ENCODE data around the gene TRAF5.
"Not testable (repeated sequence)": the region's sequence is repeated elsewhere in the genome, so short reads cannot be mapped to it uniquely, and the experiment has no call there.

The TRAF5 gene

DNA sequence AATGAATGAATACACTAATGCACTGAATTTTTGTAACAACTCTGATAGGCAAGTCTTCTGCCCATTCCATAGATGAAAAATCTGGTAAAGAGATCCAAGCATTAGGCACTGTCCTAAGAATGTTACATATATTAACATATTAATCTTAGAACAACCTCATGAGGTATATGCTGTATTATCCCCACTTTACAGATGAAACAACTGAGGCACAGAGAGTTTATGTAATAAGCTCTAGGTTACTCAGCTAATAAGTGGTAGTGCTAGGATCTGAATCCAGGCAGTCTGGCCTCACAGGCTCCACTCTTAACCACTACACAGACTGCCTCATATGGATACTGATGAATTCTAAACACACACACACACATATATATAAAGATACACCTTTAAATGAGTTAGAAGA lies 52.8 kb downstream of the TRAF5 start:
- no peak for DNase-seq

DNA sequence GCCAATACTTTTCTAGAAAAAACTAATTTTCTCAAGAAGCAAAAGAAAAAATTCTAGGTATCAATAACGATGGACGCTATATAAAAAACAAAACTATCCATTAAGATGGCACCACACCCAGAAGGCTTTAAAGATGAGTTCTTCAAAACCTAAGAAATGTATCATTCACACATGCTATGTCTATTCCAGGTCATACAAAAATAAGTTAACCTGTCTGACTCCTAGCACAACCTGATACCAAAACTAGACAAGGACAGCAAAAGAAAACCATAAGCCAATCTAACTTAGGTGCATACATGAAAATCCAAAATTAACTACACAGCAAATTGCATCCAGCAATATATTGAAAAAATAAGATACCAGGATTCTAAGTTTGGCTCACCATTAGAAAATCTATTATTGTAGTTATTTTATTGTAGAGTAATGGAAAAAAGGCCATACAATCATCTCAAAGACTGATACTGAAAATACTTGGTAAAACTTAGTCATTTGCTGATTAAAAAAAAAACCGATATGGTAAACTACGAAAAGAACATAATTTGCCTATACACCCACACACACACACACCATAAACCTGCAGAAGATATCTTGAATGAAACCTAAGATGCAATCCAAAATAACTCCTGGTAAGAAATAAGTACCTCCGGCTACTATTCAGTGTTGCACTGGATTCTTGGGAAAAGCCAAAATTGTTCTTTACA lies 55.0 kb downstream of the TRAF5 start:
- no peak for DNase-seq

DNA sequence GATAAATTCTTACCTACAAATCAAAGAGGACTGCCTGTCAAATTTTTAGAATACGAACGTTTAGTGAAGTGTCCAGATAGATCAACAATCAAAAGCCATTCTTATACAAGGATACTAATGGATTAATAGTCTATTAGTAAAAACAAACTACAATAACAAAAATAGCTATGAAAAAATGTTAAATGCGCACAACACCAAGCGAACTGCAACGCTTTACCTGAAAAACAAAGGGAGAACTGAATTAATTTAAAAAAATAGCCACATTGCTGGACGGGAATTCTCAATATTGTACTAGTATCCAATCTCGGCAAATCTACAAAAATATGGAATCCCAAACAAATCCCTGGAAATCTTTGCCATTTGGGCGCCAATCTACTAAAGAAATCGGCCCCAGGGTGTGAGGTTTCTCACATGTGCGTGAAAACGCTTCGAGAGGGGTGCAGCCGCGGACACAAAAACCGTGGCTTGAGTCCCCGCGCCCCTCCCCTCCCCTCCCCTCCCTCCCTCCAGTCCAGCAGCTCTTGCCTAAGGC lies 55.6 kb downstream of the TRAF5 start:
- no peak for DNase-seq

DNA sequence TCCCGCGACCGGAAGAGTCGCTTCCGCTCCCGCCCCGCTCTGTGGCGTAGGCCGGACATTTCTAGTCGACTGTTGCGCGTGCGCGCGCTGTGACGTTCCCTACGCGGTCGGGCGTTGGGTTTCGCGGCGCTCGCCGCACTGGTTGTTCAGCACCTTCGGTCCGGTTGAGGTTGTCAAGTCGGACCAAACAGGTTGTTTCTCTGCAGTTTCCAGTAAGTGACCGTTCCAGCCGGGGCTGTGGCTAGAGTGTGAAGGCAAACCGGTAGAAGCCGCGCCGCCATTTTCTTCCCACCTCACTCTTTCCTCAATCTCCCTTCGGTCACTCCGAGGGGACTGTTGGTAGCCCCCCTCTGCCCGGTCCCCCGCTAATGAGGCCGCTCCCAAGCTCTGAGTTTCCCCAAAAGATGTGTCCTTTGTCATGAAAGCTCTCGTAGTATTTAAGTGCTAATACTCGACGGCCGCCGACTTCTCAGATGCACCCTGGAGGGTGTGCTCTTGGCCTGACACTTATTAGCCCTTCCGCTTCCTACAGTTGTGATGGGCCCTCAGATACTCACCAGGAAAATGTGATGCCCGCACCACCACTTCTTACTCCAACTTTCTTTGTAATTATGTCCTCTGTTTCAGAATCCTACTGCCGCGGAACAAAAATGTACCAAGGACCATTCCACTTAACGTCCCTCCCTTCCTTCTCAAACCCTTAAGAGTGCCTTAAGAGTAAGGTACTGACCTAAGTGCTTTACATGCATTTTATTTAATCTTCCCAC lies 56.3 kb downstream of the TRAF5 start:
- peak; percentile 31 for DNase-seq

DNA sequence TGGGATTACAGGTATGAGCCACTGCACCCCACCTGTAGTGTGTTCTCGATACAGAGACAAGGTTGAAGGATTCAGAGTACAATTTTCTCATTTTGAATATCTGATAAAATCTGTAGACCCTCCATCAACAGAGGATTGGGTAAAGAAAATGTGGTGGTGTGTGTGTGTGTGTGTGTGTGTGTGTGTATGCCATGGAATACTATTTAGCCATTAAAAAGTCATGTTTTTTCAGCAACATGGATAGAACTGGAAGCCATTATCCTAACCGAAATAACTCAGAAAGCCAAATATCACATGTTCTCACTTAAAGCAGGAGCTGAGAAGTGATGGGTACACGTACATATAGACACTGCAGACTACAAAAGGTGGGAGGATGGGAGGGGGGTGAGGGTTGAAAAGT lies 57.9 kb downstream of the TRAF5 start:
- DNase-seq = no peak

DNA sequence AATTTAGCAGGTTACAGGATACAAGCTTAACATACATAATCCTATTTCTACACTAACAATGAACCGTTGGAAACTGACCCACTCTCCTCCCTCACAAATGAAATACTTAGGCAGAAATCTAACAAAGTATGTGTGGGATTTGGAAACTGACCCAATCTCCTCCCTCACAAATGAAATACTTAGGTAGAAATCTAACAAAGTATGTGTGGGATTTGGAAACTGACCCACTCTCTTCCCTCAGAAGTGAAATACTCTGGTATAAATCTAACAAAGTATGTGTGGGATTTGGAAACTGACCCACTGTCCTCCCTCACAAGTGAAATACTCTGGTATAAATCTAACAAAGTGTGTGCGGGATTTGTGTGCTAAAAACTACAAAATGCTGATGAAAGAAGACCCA lies 60.3 kb downstream of the TRAF5 start:
- no peak for DNase-seq

DNA sequence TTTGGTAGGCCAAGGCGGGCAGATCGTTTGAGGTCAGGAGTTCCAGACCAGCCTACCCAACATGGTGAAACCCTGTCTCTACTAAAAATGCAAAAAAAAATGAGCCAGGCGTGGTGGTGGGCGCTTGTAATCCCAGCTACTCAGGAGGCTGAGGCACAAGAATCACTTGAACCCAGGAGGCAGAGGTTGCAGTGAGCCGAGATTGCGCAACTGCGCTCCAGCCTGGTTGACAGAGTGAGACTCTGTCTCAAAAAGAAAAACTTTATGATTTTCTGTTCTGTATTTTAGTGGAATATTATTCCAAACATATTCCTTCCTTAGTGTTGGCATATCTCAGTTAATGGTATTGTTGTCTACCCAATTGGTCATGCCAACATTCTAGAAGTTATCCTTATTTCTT lies 64.2 kb downstream of the TRAF5 start:
- not testable (repeated sequence) for DNase-seq

DNA sequence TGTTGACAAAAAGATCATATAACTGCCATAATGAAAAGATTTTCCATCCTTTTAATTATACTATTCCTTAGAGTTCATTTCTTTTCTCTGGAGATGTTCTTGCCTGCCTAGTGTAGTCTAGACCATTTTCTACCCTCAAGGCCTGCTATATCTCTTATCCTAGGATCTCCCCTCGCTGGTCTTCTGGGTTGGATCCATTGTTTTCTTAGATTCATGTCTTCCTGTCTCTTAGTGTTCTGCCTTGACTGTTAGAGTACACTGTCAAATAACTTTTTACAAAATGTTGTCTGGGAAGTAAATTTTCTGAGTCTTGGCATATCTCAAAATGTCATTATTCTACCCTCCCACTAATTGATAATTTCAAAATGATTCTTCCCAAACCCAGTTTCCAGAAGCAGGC lies 66.6 kb downstream of the TRAF5 start:
- no peak for DNase-seq

DNA sequence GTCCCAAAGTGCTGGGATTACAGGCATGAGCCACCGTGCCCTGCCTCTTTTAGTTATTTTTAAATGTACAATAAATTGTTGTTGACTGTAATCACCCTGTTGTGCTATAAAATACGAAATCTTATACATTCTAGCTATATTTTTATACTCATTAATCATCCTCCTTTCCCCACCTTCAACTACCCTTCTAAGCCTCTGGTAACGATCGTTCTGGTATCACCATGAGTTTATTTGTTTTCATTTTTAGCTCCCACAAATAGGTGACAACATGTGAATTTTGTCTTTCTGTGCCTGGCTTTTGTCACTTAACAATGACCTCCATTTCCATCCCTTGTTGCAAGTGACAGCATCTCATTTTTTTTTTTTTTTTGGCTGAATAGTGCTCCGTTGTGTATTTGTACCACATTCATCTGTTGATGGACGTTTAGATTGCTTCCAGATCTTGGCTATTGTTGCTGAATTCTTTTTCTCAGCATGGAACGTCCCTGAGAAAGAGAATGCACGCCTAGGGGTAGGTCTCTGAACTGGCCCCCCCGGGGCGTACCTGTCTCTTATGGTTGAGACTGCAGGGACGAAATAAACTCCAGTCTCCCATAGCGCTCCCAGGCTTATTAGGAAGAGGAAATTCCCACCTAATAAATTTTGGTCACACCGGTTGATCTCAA lies 71.8 kb downstream of the TRAF5 start:
- not testable (repeated sequence) for DNase-seq

DNA sequence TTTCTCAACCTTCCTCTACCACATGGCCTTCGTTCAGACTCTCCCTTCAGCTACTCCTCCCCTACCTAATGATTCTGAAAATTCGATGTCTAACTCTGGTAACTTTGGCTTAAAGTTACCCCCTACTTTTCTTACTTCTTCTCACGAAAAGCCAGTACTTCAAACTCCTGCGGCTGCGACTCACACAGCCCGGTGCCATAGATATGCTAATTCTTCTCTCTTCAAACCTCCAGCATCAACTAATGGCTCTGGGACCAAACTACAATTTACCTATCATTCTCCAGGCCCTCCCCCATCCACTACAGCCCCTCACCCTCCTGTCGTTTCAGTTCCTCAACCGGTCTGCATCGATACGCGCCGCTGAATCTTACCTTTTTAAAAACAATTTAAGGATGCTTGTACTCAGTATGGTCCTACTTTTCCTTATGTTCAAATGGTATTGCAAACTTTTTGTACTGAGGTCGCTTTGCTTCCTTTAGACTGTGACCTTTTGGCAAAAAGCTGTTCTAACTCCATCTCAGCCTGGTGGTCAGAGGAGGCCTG lies 73.3 kb downstream of the TRAF5 start:
- not testable (repeated sequence) for DNase-seq

DNA sequence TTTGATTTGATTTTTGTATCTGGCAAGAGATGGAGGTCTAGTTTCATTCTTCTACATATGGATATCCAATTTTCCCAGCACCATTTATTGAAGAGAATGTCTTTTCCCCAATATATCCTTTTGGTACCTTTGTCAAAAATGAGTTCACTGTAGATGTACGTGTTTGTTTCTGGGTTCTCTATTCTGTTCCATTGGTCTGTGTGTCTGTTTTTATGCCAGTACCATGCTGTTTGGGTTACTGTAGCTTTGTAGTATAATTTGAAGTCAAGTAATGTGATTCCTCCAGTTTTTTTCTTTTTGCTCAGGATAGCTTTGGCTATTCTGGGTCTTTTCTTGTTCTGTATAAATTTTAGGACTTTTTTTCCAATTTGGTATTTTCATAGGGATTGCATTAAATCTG lies 75.1 kb downstream of the TRAF5 start:
- DNase-seq = not testable (repeated sequence)

DNA sequence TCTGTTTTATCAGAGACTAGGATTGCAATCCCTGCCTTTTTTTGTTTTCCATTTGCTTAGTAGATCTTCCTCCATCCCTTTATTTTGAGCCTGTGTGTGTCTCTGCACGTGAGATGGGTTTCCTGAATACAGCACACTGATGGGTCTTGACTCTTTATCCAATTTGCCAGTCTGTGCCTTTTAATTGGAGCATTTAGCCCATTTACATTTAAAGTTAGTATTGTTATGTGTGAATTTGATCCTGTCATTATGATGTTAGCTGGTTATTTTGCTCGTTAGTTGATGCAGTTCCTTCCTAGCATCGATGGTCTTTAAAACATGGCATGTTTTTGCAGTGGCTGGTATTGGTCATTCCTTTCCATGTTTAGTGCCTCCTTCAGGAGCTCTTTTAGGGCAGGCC lies 79.5 kb downstream of the TRAF5 start:
- DNase-seq = not testable (repeated sequence)

DNA sequence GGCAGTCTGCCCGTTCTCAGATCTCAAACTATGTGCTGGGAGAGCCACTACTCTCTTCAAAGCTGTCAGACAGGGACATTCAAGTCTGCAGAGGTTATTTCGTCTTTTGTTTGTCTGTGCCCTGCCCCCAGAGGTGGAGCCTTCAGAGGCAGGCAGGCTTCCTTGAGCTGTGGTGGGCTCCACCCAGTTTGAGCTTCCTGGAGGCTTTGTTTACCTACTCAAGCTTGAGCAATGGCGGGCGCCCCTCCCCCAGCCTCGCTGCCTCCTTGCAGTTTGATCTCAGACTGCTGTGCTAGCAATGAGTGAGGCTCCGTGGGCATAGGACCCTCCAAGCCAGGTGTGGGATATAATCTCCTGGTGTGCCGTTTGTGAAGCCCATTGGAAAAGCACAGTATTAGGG lies 81.1 kb downstream of the TRAF5 start:
- DNase-seq = not testable (repeated sequence)

DNA sequence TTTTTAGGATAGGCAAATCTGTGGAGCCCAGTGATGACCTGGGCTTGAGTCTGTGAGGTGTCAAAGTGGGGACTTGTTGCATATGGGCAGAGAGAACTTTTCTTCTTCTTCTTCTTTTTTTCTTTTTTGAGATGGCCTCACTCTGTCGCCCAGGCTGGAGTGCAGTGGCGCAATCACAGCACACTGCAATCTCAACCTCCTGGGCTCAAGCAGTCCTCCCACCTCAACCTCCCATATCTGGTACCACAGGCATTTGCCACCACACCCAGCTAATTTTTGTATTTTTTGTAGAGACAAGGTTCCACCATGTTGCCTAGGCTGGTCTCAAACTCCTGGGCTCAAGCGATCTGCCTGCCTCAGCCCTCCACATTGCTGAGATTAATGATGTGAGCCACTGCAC lies 85.0 kb downstream of the TRAF5 start:
- no peak for DNase-seq

DNA sequence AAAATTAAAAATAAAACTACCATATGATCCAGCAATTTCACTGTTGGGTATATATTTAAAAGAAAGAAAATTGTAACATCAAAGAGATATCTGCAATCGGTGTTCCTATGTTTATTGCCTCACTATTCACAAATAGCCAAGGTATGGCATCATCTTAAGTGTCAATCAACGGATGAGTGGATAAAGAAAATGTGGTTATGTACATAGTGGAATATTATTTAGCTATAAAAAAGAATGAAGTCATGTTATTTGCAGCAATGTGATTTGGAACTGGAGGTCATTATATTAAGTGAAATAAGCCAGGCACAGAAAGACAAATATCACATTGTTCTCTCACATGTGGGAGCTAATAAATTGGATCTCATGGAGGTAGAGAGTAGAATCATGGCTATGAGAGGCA lies 89.1 kb downstream of the TRAF5 start:
- no peak for DNase-seq

DNA sequence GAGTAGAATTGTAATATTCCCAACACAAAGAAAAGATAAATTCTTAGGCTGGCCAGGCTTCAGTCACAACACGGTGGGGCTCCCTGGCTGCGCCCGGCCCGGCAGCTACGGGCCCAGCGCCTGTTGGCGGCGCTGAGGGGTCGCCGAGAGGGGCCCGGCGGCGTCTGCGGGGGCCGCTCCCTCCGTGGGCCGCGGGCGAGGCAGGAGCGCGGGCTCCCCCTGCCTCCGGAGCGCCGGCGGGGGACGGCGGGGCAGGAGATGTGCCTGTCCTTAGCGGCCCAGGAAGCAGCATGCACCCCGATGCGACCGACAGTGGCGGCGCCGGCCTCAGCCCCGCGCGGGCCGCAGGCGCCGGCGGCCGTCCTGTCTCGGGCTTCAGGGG lies 89.6 kb downstream of the TRAF5 start:
- not testable (repeated sequence) for DNase-seq

DNA sequence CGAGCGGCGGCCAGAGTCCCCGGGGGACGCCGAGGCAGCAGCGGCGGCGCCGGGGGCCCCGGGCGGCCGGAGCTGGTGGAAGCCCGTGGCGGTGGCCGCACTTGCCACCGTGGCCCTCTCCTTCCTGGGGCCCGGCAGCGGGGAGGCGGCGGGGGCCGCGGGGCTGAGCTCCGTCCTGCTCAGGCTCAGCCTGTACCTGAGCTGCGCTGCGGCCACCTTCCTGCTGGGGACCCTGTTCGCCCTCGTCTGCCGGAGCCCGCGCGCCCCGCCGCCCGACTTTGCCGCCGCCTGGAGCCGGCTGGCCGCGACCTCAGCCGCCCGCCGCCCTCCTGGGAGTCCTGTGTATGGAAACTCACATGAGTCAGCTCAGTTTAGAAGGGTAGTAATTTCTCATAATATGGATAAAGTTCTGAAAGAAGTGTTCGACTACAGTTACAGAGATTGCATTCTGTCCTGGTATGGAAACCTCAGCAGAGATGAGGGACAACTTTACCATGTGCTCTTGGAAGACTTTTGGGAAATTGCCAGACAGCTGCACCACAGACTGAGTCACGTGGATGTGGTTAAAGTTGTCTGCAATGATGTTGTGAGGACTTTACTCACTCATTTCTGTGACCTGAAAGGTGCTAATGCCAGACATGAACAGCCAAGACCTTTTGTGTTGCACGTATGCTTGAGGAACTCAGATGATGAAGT lies 90.1 kb downstream of the TRAF5 start:
- not testable (repeated sequence) for DNase-seq

DNA sequence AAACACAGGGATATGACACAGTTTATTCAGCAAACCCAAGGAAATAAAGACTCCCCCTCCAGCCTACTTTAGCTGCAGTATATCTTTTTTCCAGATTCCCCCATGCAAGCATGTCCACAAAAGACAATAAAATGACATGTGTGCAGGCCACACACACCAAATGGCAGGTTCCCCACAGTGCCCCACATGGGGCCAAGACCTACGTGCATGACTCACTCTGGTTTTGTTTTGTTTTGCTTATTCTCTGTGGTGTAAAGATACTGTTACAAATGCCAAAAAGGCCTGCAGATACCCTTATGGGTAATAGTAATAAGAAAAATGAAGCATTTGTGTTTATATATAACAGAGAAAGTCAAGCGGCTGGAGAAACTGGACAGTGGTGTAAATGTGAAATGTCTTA lies 93.8 kb downstream of the TRAF5 start:
- DNase-seq = no peak

DNA sequence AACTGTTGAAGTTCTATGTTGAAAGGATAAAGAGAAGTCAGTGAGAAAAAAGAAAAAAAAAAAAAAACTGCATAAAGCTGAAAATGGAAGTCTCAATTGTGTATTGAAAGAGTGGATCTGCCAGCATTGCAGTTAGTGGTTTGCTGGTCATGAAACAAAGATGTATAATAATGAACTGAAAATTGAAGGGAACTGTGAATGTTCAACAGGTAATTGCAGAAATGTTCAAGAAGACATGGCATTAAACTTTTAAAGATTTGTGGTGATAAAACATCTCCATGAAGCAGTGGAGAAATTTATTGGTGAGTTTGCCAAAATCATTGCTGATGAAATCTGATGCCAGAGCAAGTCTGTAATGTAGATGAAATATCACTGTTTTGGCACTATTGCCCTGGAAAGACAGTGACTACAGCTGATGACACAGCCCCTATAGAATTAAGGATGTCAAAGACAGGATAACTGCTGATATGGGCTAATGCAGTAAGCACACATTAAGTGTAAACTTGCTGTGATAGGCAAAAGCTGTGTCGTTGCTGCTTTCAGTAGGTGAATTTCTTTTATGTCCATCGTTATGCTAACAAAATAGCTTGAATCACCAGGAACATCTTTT lies 94.3 kb downstream of the TRAF5 start:
- DNase-seq = no peak

DNA sequence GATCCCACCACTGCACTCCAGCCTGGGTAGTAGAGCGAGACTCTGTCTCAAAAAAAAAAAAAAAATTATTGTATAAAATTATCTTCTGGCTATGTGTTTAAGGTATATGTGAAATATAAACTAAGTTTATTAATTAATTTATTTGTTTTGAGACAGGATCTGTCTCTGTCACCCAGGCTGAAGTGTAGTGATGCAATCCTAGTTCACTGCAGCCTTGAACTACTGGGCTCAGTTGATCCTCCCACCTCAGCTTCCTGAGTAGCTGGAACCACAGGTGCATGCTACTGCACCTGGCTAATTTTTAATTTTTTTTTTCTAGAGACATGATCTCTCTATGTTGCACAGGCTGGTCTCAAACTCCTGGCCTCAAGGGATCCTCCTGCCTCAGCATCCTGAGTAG lies 97.4 kb downstream of the TRAF5 start:
- DNase-seq = no peak

Measured in SIG-M5 (cell line).